ENCODE data around the gene MYH9.

Gene MYH9

GRCh38 chr22:36344106-36344827, 43.5 kb downstream of the MYH9 start:
- DNase-seq = no peak

GRCh38 chr22:36343720-36344105, 44.1 kb downstream of the MYH9 start:
- no peak for DNase-seq

- no peak for DNase-seq
These were observed 44.6 kb downstream of the MYH9 start for GRCh38 chr22:36343070-36343719.

- DNase-seq = no peak
These were observed 46.1 kb downstream of the MYH9 start for GRCh38 chr22:36341640-36342041.

GRCh38 chr22:36340621-36341020, 47.1 kb downstream of the MYH9 start:
- DNase-seq = no peak

GRCh38 chr22:36339171-36340065, 48.3 kb downstream of the MYH9 start:
- no peak for DNase-seq

- DNase-seq = no peak
These were observed 50.2 kb downstream of the MYH9 start for GRCh38 chr22:36337365-36338130.

- DNase-seq = no peak
These were observed 51.3 kb downstream of the MYH9 start for GRCh38 chr22:36336246-36337182.

GRCh38 chr22:36335621-36336020, 52.1 kb downstream of the MYH9 start:
- DNase-seq = no peak

- peak; percentile 67 for DNase-seq
These were observed 52.8 kb downstream of the MYH9 start for GRCh38 chr22:36334821-36335603.

GRCh38 chr22:36334081-36334820, 53.5 kb downstream of the MYH9 start:
- no peak for DNase-seq

- DNase-seq = no peak
These were observed 54.1 kb downstream of the MYH9 start for GRCh38 chr22:36333644-36334043.

GRCh38 chr22:36332623-36333332, 55.0 kb downstream of the MYH9 start:
- peak; percentile 60 for DNase-seq

GRCh38 chr22:36331912-36332622, 55.7 kb downstream of the MYH9 start:
- peak; percentile 79 for DNase-seq

- DNase-seq = peak; percentile 63
These were observed 56.4 kb downstream of the MYH9 start for GRCh38 chr22:36331306-36331911.

- no peak for DNase-seq
These were observed 57.0 kb downstream of the MYH9 start for GRCh38 chr22:36330655-36331305.

GRCh38 chr22:36330127-36330526, 57.6 kb downstream of the MYH9 start:
- DNase-seq = no peak

Data from right forelimb (tissue), 1 donor.